Activated CD8-positive, alpha-beta memory T cell treated with anti-CD3 and anti-CD28 coated beads, Interleukin-2, amount 50 U/mL, for 4 hours (primary cell): Measurements from ENCODE around the gene PRPH.
A peak's percentile ranks its signal among the peaks of the same experiment; 100 is the strongest.

Experiments
- DNase-seq: peaks from one replicate; pipeline ENCODE4 v3.0.0-alpha.2; 2020

Gene PRPH

GRCh38 chr12:49347311-49348193 lies 52.6 kb downstream of the PRPH start:
- peak; percentile 84 for DNase-seq
